HepG2 (cell line): ENCODE measurements around the gene DCDC2. TPM values are rescaled to one million over a fixed set of nuclear protein-coding genes. Genes with fewer than 3 reads are reported as not detected.

Experiments
- ARHGAP35 ChIP-seq: sonication (generic); formaldehyde crosslinking; IDR thresholded peaks from 2 replicates; pipeline ENCODE4 v1.9.0; 2022; ENCODE audit warnings: mild to moderate bottlenecking, inconsistent platforms, moderate library complexity, missing genetic modification reagents, borderline replicate concordance
- ARNT2 ChIP-seq: sonication (generic); formaldehyde crosslinking; IDR thresholded peaks from 2 replicates; pipeline ENCODE4 v1.8.0; 2022; ENCODE audit warnings: mild to moderate bottlenecking, low read depth, missing genetic modification reagents, moderate library complexity
- ELF1 ChIP-seq: sonication (generic); formaldehyde crosslinking; IDR thresholded peaks from 2 replicates; pipeline ENCODE4 v1.4.0; 2020; ENCODE audit warnings: missing genetic modification reagents
- EP300 ChIP-seq, 3 experiments: sonication (generic) in 1 of 3; formaldehyde crosslinking in 1 of 3; IDR thresholded peaks; 2 replicates each; pipeline versions ENCODE4 v1.5.1 to v1.6.1; 2011 to 2020; ENCODE audit warnings: low read depth in 2 of 3, low read length in 2 of 3, borderline replicate concordance in 1 of 3, improper control_type of control experiment in 1 of 3, mild to moderate bottlenecking in 1 of 3, missing genetic modification reagents in 1 of 3, moderate library complexity in 1 of 3
- GATA4 ChIP-seq: sonication (generic); IDR thresholded peaks from 2 replicates; pipeline ENCODE4 v1.6.1; 2016; ENCODE audit warnings: antibody characterized with exemption, low read depth, borderline replicate concordance
- GZF1 ChIP-seq: sonication (generic); formaldehyde crosslinking; IDR thresholded peaks from 2 replicates; pipeline ENCODE4 v1.5.1; 2020; ENCODE audit warnings: mild to moderate bottlenecking, missing genetic modification reagents
- IKZF4 ChIP-seq: sonication (generic); formaldehyde crosslinking; IDR thresholded peaks from 2 replicates; pipeline ENCODE4 v1.5.1; 2020; ENCODE audit warnings: borderline replicate concordance, mild to moderate bottlenecking, low read depth, missing genetic modification reagents; ENCODE audit errors: not compliant biosample characterization
- MIXL1 ChIP-seq: IDR thresholded peaks from 2 replicates; pipeline ENCODE4 v1.6.1; 2016
- MLX ChIP-seq: IDR thresholded peaks from 2 replicates; pipeline ENCODE4 v1.6.1; 2016
- NFE2L2 ChIP-seq: fragments of 150-350 bp; IDR thresholded peaks from 2 replicates; pipeline ENCODE4 v1.6.1; 2014; ENCODE audit warnings: low read length
- NFIC ChIP-seq: IDR thresholded peaks from 2 replicates; pipeline ENCODE4 v1.6.1; 2012; ENCODE audit warnings: mild to moderate bottlenecking, low read length, inconsistent platforms
- NKX3-1 ChIP-seq: sonication (generic); formaldehyde crosslinking; IDR thresholded peaks from 2 replicates; pipeline ENCODE4 v1.5.0; 2020; ENCODE audit warnings: missing genetic modification reagents
- SCMH1 ChIP-seq: sonication (generic); formaldehyde crosslinking; IDR thresholded peaks from 2 replicates; pipeline ENCODE4 v1.9.0; 2021; ENCODE audit warnings: missing genetic modification reagents, mild to moderate bottlenecking, borderline replicate concordance
- SOX5 ChIP-seq: IDR thresholded peaks from 2 replicates; pipeline ENCODE4 v1.6.1; 2016; ENCODE audit warnings: borderline replicate concordance
- SRSF4 ChIP-seq: fragments of 200-400 bp; formaldehyde crosslinking; IDR thresholded peaks from one replicate; pipeline ENCODE4 v1.6.1; 2018; ENCODE audit warnings: mild to moderate bottlenecking, low read depth, low read length, moderate library complexity; ENCODE audit not compliant: poor library complexity, severe bottlenecking
- TEF ChIP-seq: sonication (generic); formaldehyde crosslinking; IDR thresholded peaks from 2 replicates; pipeline ENCODE4 v1.5.0; 2020; ENCODE audit warnings: missing genetic modification reagents
- ZBTB20 ChIP-seq: sonication (generic); formaldehyde crosslinking; IDR thresholded peaks from 2 replicates; pipeline ENCODE4 v1.8.1; 2023; ENCODE audit warnings: missing genetic modification reagents, low read depth, mild to moderate bottlenecking, borderline replicate concordance
- ZNF18 ChIP-seq: sonication (generic); formaldehyde crosslinking; IDR thresholded peaks from 2 replicates; pipeline ENCODE4 v1.8.0; 2022; ENCODE audit warnings: mild to moderate bottlenecking, missing genetic modification reagents; ENCODE audit not compliant: insufficient replicate concordance
- ZNF629 ChIP-seq: sonication (generic); formaldehyde crosslinking; conservative IDR thresholded peaks from 2 replicates; pipeline ENCODE4 v1.5.0; 2020; ENCODE audit warnings: missing genetic modification reagents
- ZNF672 ChIP-seq: sonication (generic); formaldehyde crosslinking; IDR thresholded peaks from 2 replicates; pipeline ENCODE4 v1.8.1; 2022; ENCODE audit warnings: missing genetic modification reagents
- polyA plus RNA-seq, 8 experiments: library from polyadenylated mRNA; depleted of rRNA in 3 of 8; stranded (reverse) in 7 of 8; unstranded in 1 of 8; fragments of >200 nt; fragmentation: Illumina TruSeq in 4 of 8; extraction: Trizol in 4 of 8; gene quantifications; 2 replicates each; pipeline versions ENCODE4 v1.2.1 to v1.2.3, GENCODE V29; 2011 to 2016; ENCODE audit warnings: low read depth in 4 of 8, missing spikeins in 1 of 8, mixed read lengths in 1 of 8; ENCODE audit not compliant: insufficient read depth in 1 of 8
- total RNA-seq, 5 experiments: library from RNA; depleted of rRNA; stranded (reverse); fragments of >200 nt; fragmentation: Illumina TruSeq; extraction: Trizol; gene quantifications; 2 replicates each; pipeline ENCODE4 v1.2.3, GENCODE V29; 2016; ENCODE audit warnings: low read depth in 1 of 5
- TF ChIP-seq, protein P1 (sequence below): sonication (generic); formaldehyde crosslinking; conservative IDR thresholded peaks from 2 replicates; pipeline ENCODE4 v1.4.0; 2020; ENCODE audit warnings: mild to moderate bottlenecking, missing genetic modification reagents, moderate library complexity
- TF ChIP-seq, protein P2 (sequence below): sonication (generic); formaldehyde crosslinking; IDR thresholded peaks from 2 replicates; pipeline ENCODE4 v1.4.0; 2020; ENCODE audit warnings: missing genetic modification reagents

Gene DCDC2
- total and polyA plus RNA-seq, 2 of the 13 experiments (the other 11 are each of a cell fraction or from before 2014, with no cell fraction given) = 9.0 to 36.2 TPM

GRCh38 chr6:24197892-24198291 lies 160.0 kb downstream of the DCDC2 start (continued):
- TF ChIP-seq ZNF18 (no peak), ZNF672 (CRISPR knock-in tag) (no peak), MIXL1 (CRISPR knock-in tag) (0 out of 2 replicates have a peak, but pooled peaks have one; percentile 23), GATA4 (no peak), NKX3-1 (CRISPR knock-in tag) (no peak), SCMH1 (CRISPR knock-in tag) (no peak), EP300 (IDR thresholded peaks at IDR 0.05; ENCODE audit: low read depth in 2 of 2, low read length in 2 of 2) (no peak; a peak in 1 of 4 replicates), EP300 (CRISPR knock-in tag; IDR thresholded peaks at IDR 0.05; ENCODE audit: borderline replicate concordance) (no peak), MLX (CRISPR knock-in tag) (no peak), ARNT2 (no peak), SOX5 (CRISPR knock-in tag) (peak; percentile 58; the same call in 1 of the 2 replicates), ZBTB20 (no peak; the same call in 1 of the 2 replicates), ARHGAP35 (CRISPR knock-in tag) (no peak), SRSF4 (no peak), ELF1 (CRISPR knock-in tag) (no peak), GZF1 (no peak), IKZF4 (CRISPR knock-in tag) (no peak), NFIC (peak; percentile 53; the same call in 1 of the 2 replicates), TEF (no peak), NFE2L2 (no peak), ZNF629 (CRISPR knock-in tag) (no peak)
- TF ChIP-seq, protein P1, sequence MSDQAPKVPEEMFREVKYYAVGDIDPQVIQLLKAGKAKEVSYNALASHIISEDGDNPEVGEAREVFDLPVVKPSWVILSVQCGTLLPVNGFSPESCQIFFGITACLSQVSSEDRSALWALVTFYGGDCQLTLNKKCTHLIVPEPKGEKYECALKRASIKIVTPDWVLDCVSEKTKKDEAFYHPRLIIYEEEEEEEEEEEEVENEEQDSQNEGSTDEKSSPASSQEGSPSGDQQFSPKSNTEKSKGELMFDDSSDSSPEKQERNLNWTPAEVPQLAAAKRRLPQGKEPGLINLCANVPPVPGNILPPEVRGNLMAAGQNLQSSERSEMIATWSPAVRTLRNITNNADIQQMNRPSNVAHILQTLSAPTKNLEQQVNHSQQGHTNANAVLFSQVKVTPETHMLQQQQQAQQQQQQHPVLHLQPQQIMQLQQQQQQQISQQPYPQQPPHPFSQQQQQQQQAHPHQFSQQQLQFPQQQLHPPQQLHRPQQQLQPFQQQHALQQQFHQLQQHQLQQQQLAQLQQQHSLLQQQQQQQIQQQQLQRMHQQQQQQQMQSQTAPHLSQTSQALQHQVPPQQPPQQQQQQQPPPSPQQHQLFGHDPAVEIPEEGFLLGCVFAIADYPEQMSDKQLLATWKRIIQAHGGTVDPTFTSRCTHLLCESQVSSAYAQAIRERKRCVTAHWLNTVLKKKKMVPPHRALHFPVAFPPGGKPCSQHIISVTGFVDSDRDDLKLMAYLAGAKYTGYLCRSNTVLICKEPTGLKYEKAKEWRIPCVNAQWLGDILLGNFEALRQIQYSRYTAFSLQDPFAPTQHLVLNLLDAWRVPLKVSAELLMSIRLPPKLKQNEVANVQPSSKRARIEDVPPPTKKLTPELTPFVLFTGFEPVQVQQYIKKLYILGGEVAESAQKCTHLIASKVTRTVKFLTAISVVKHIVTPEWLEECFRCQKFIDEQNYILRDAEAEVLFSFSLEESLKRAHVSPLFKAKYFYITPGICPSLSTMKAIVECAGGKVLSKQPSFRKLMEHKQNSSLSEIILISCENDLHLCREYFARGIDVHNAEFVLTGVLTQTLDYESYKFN (CRISPR knock-in tag) = peak; percentile 49
- TF ChIP-seq, protein P2, sequence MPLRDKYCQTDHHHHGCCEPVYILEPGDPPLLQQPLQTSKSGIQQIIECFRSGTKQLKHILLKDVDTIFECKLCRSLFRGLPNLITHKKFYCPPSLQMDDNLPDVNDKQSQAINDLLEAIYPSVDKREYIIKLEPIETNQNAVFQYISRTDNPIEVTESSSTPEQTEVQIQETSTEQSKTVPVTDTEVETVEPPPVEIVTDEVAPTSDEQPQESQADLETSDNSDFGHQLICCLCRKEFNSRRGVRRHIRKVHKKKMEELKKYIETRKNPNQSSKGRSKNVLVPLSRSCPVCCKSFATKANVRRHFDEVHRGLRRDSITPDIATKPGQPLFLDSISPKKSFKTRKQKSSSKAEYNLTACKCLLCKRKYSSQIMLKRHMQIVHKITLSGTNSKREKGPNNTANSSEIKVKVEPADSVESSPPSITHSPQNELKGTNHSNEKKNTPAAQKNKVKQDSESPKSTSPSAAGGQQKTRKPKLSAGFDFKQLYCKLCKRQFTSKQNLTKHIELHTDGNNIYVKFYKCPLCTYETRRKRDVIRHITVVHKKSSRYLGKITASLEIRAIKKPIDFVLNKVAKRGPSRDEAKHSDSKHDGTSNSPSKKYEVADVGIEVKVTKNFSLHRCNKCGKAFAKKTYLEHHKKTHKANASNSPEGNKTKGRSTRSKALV (CRISPR knock-in tag) = no peak
